Upper lobe of left lung (tissue), 4 donors: ENCODE results near the gene DTNB.

ENCODE experiments used
- EP300 ChIP-seq, 4 donors: sonication (generic); formaldehyde crosslinking; IDR thresholded peaks; one replicate each; pipeline ENCODE4 v1.5.1; 2017; ENCODE audit warnings: antibody characterized with exemption in 4 of 4, control low read depth in 2 of 4
- POLR2AphosphoS5 ChIP-seq, 2 donors: sonication (generic); formaldehyde crosslinking; IDR thresholded peaks; one replicate each; pipeline ENCODE4 v1.5.1; 2017; ENCODE audit warnings: antibody characterized with exemption in 2 of 2
- TF ChIP-seq, protein P1 (sequence below), 6 experiments: fragments of 450-650 bp in 4 of 6; fragments of 200-600 bp in 2 of 6; sonication (generic) in 2 of 6; IDR thresholded peaks; one replicate each; pipeline ENCODE4 v1.5.1; 2016 to 2019; ENCODE audit warnings: antibody characterized with exemption in 6 of 6

DNA sequence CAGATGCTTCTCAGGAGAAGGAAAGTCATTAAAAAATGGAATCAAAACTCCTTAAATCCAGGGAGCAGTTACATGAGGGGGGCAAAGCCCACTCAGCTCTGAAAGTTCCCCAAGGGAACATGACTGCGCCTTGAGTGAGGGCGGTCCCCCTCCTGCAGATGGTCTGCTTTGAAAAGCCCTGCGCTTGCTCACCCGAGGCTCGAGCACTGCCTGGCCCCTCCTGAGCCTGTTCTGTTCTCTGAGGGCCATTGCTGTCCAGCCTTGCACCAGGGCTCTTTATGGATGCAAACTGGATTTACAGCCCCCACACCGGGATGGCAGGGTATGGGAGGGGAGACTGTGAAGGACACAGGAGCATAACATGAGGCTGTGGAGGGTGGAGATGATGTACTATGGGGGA is 293.8 kb downstream of the DTNB start:
- TF ChIP-seq, protein P1, sequence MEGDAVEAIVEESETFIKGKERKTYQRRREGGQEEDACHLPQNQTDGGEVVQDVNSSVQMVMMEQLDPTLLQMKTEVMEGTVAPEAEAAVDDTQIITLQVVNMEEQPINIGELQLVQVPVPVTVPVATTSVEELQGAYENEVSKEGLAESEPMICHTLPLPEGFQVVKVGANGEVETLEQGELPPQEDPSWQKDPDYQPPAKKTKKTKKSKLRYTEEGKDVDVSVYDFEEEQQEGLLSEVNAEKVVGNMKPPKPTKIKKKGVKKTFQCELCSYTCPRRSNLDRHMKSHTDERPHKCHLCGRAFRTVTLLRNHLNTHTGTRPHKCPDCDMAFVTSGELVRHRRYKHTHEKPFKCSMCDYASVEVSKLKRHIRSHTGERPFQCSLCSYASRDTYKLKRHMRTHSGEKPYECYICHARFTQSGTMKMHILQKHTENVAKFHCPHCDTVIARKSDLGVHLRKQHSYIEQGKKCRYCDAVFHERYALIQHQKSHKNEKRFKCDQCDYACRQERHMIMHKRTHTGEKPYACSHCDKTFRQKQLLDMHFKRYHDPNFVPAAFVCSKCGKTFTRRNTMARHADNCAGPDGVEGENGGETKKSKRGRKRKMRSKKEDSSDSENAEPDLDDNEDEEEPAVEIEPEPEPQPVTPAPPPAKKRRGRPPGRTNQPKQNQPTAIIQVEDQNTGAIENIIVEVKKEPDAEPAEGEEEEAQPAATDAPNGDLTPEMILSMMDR (IDR thresholded peaks at IDR 0.05) = no peak
- TF ChIP-seq EP300 (IDR thresholded peaks at IDR 0.05) (no peak), POLR2AphosphoS5 (IDR thresholded peaks at IDR 0.05) (no peak)
